Vagina (tissue), 2 donors: Measurements from ENCODE around the gene CSPG5. TPM values are rescaled to one million over a fixed set of nuclear protein-coding genes. Genes with fewer than 3 reads are reported as not detected.

Source experiments
- DNase-seq, 2 donors: peaks; one replicate each; pipeline ENCODE4 v3.0.0-alpha.2; 2017; ENCODE audit errors: extremely low spot score in 2 of 2
- H3K27ac ChIP-seq: fragments of 200-600 bp; sonication (generic); one replicate; pipeline ENCODE4 v1.5.1; 2019
- H3K27me3 ChIP-seq: fragments of 200-600 bp; sonication (generic); one replicate; pipeline ENCODE4 v1.5.1; 2019
- H3K36me3 ChIP-seq, 2 donors: fragments of 200-600 bp; sonication (generic); one replicate each; pipeline ENCODE4 v1.5.1; 2017 to 2019
- H3K4me1 ChIP-seq: fragments of 200-600 bp; sonication (generic); one replicate; pipeline ENCODE4 v1.5.1; 2019
- H3K4me3 ChIP-seq, 2 donors: fragments of 200-600 bp; sonication (generic); 1 replicate in 1 of 2; 2 replicates in 1 of 2; pipeline ENCODE4 v1.5.1; 2016 to 2019
- H3K9me3 ChIP-seq: fragments of 200-600 bp; sonication (generic); one replicate; pipeline ENCODE4 v1.5.1; 2019
- CTCF ChIP-seq, 3 experiments: fragments of 450-650 bp in 2 of 3; fragments of 200-600 bp in 1 of 3; sonication (generic) in 1 of 3; IDR thresholded peaks; one replicate each; pipeline ENCODE4 v1.5.1; 2017 to 2019; ENCODE audit warnings: antibody characterized with exemption in 3 of 3, mild to moderate bottlenecking in 2 of 3, moderate library complexity in 2 of 3
- POLR2A ChIP-seq, 2 donors: fragments of 450-650 bp; IDR thresholded peaks; one replicate each; pipeline ENCODE4 v1.6.1; 2017; ENCODE audit warnings: antibody characterized with exemption in 2 of 2, mild to moderate bottlenecking in 2 of 2, moderate library complexity in 2 of 2
- POLR2AphosphoS5 ChIP-seq, 2 donors: sonication (generic); formaldehyde crosslinking; IDR thresholded peaks; one replicate each; pipeline ENCODE4 v1.9.0; 2017; ENCODE audit warnings: antibody characterized with exemption in 2 of 2, mild to moderate bottlenecking in 2 of 2, low read depth in 1 of 2; ENCODE audit not compliant: insufficient read depth in 1 of 2
- intact Hi-C: fragments of 100-400 bp; cut with DNase I; formaldehyde crosslinking; loops from one replicate; pipeline ENCODE4 v1.15.1; 2023
- total RNA-seq: library from RNA; depleted of rRNA; stranded (reverse); fragments of >200 nt; gene quantifications from one replicate; pipeline ENCODE4 v1.2.3, GENCODE V29; 2016

Gene CSPG5
- total RNA-seq, 1 donor from 2014 or later: 0.98 TPM

- Histone ChIP-seq H3K36me3 (no peaks in the 10 kb centered on the region), H3K9me3 (no peaks in the 10 kb centered on the region), H3K4me1 (peaks cover 4% of the 10 kb centered on the region), H3K27me3 (no peaks in the 10 kb centered on the region), H3K4me3 (no peak overlapping the region), H3K27ac (no peak overlapping the region)
- intact Hi-C loops: loop anchor here (2.0 kb wide), 1 partner anchor 266 kb away; no protein-coding TSS in a partner anchor
- TF ChIP-seq POLR2AphosphoS5 (IDR thresholded peaks at IDR 0.05; ENCODE audit: insufficient read depth in 1 of 2, low read depth in 1 of 2) (peak; percentile 48 to 71), POLR2A (IDR thresholded peaks at IDR 0.05) (no peak), CTCF (IDR thresholded peaks at IDR 0.05) (peak; percentile 91 to 95 (median 94))
- no peak for DNase-seq
These were observed 56.3 kb downstream of the CSPG5 start for GRCh38 chr3:47522082-47522987.

GRCh38 chr3:47520756-47521155 lies 57.9 kb downstream of the CSPG5 start:
- TF ChIP-seq POLR2A (IDR thresholded peaks at IDR 0.05): no peak
- TF ChIP-seq CTCF (IDR thresholded peaks at IDR 0.05): no peak
- TF ChIP-seq POLR2AphosphoS5 (IDR thresholded peaks at IDR 0.05; ENCODE audit: insufficient read depth in 1 of 2, low read depth in 1 of 2): no peak
- Histone ChIP-seq H3K36me3 (no peaks in the 10 kb centered on the region), H3K9me3 (no peaks in the 10 kb centered on the region), H3K4me3 (no peak overlapping the region), H3K27me3 (no peaks in the 10 kb centered on the region), H3K27ac (no peak overlapping the region), H3K4me1 (peaks cover 4% of the 10 kb centered on the region)
- no peak for DNase-seq
- intact Hi-C loops: no loop called here

GRCh38 chr3:47517937-47518336 lies 60.7 kb downstream of the CSPG5 start:
- Histone ChIP-seq H3K4me1 (peaks cover 4% of the 10 kb centered on the region), H3K9me3 (no peaks in the 10 kb centered on the region), H3K36me3 (no peaks in the 10 kb centered on the region), H3K27me3 (no peaks in the 10 kb centered on the region), H3K27ac (no peak overlapping the region), H3K4me3 (no peak overlapping the region)
- TF ChIP-seq POLR2AphosphoS5 (IDR thresholded peaks at IDR 0.05; ENCODE audit: insufficient read depth in 1 of 2, low read depth in 1 of 2) (no peak), CTCF (IDR thresholded peaks at IDR 0.05) (no peak), POLR2A (IDR thresholded peaks at IDR 0.05) (no peak)
- intact Hi-C loops: no loop called here
- no peak for DNase-seq

- Histone ChIP-seq H3K4me1 (peaks cover 9% of the 10 kb centered on the region), H3K27ac (no peak overlapping the region), H3K9me3 (no peaks in the 10 kb centered on the region), H3K36me3 (no peaks in the 10 kb centered on the region), H3K27me3 (no peaks in the 10 kb centered on the region), H3K4me3 (no peak overlapping the region)
- intact Hi-C loops: no loop called here
- DNase-seq: no peak
- no peak for TF ChIP-seq POLR2A (IDR thresholded peaks at IDR 0.05)
These were observed 62.8 kb downstream of the CSPG5 start for GRCh38 chr3:47515864-47516319.

- DNase-seq: no peak
- Histone ChIP-seq H3K4me1 (peaks cover 9% of the 10 kb centered on the region), H3K27ac (no peak overlapping the region), H3K27me3 (no peaks in the 10 kb centered on the region), H3K9me3 (no peaks in the 10 kb centered on the region), H3K4me3 (no peak overlapping the region), H3K36me3 (no peaks in the 10 kb centered on the region)
- no peak for TF ChIP-seq CTCF (IDR thresholded peaks at IDR 0.05)
- no peak for TF ChIP-seq POLR2A (IDR thresholded peaks at IDR 0.05)
- TF ChIP-seq POLR2AphosphoS5 (IDR thresholded peaks at IDR 0.05; ENCODE audit: insufficient read depth in 1 of 2, low read depth in 1 of 2): no peak
- intact Hi-C loops: no loop called here
These were observed 63.6 kb downstream of the CSPG5 start for GRCh38 chr3:47515100-47515499.
